DND-41 (cell line): ENCODE measurements around the gene FAM107A.

Experiments used
- CTCF ChIP-seq: IDR thresholded peaks from 2 replicates; pipeline ENCODE4 v1.5.1; 2012; ENCODE audit warnings: borderline replicate concordance, low read length, moderate library complexity, mild to moderate bottlenecking; ENCODE audit not compliant: poor library complexity, severe bottlenecking; ENCODE audit errors: extremely low read depth
- EZH2 ChIP-seq: IDR thresholded peaks from 3 replicates; pipeline ENCODE4 v1.6.1; 2012; ENCODE audit warnings: borderline replicate concordance, low read depth, mild to moderate bottlenecking, moderate library complexity, low read length, inconsistent platforms; ENCODE audit not compliant: severe bottlenecking

DNA sequence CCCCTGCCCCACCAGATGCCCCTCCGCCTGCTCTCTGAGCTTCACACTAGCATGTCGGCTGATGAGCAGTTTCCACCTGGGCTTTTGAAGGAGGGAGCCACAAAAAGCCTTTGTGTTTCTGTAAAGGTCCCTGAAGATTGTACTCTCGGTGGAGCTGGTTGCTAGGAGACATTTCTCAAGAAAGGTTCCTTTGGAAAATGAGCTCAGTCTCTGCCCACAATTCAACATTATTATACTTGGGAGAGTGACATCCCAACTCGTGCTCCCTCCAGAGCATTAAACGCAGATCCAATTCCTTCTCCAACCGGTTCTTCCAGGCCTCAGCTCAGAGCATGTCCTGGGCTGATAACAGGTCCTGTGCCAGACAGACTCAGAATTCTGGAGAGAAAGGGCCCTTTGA lies 26.8 kb upstream of the FAM107A start:
- TF ChIP-seq CTCF (no peak), EZH2 (no peak)
